ENCODE data around the gene MAPK12. TPM values are rescaled to one million over a fixed set of nuclear protein-coding genes. Genes with fewer than 3 reads are reported as not detected.

MAPK12 gene
- total and polyA plus RNA-seq, 2 of the 8 experiments (the other 6 are each of a cell fraction or from before 2014, with no cell fraction given): 17.3 to 20.3 TPM

DNA sequence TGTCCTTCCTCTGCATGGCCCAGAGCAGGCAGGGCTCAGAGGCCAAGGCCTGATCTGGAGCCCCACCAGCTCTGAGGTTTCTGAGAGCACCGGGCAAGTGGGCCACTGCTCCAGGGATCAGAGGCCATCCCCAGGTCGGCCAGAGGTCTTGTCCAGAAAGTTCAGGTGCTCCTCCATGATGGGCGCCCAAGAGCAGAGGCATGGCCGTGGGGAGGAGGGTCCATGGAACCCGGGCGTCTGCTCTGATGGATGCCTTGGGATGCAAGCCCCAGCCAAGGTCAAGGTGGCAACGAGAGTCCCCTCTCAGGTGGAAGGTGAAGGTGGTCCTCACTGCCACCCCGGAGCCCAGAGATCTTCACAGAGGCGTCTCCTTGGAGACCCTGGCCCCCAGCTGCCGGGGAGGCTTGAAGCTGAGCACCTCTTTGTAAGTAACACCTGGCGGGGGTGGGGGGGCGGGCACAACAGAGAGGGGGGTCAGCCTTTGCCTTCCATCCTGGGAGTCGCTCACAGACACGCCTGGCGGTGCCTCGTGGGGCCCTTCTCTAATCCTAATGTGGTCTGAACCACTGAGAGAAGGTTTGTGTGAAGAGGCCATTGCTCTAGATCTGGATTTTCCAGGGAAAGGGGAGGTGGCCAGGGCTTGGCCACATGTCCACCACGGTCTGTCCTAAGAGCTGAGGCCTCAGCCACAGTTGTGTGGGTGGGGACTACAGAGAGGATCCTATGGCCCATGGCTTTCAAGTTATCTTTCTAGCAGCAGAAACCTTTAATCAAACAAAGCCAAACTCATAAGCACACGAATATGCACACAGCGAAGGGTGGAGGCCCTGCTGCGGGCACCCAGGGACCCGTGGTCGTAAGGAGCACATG is 8.2 kb downstream of the MAPK12 start:
- WGBS, 2 experiments (ENCODE audit: extremely low coverage in 1 of 2, insufficient coverage in 1 of 2, insufficient read length in 1 of 2, insufficient replicate concordance in 2 of 2, low coverage in 1 of 2, low lambda C conversion rate in 2 of 2, missing lambda C conversion rate in 1 of 2): 88% methylated on average over 19 of the region's 22 CpGs; no CpG with 5 or more reads in 1 of the 2 experiments
- Histone ChIP-seq H2AK5ac (ENCODE audit: low read depth, low read length) (no peak overlapping the region), H3K9me3 (ENCODE audit: insufficient read depth in 2 of 2, low read depth in 1 of 2, low read length in 1 of 2) (no peaks in the 10 kb centered on the region), H2BK12ac (ENCODE audit: low read depth, low read length) (no peak overlapping the region), H3K4me1 (replicated peaks in 1 of 4; ENCODE audit: control insufficient read depth in 3 of 4, insufficient read depth in 4 of 4, low read length in 3 of 4) (peaks cover 0 to 10% (median 6%) of the 10 kb centered on the region in 4 experiments; a peak in 6 of 7 replicates), H4K5ac (ENCODE audit: insufficient read length, low read depth, low read length) (no peak overlapping the region), H4K20me1 (replicated peaks in 1 of 2; ENCODE audit: control insufficient read depth in 1 of 2, insufficient read depth in 2 of 2, low read length in 2 of 2) (peaks cover 0 to 9% of the 10 kb centered on the region in 2 experiments), H2BK15ac (ENCODE audit: low read length) (no peak overlapping the region), H3K56ac (replicated peaks; ENCODE audit: insufficient read length, low read depth, low read length) (no peak overlapping the region), H3K36me3 (ENCODE audit: control insufficient read depth in 2 of 4, insufficient read depth in 4 of 4, low read length in 3 of 4) (no peaks in the 10 kb centered on the region), H3K23ac (ENCODE audit: insufficient read length) (no peak overlapping the region), H3K14ac (ENCODE audit: insufficient read length) (no peak overlapping the region), H3K27ac (ENCODE audit: low read depth, low read length) (no peak overlapping the region), H3K18ac (ENCODE audit: extremely low read depth, low read length) (no peak overlapping the region), H3K4me2 (ENCODE audit: insufficient read depth in 1 of 2, low read depth in 2 of 2, low read length in 2 of 2) (no peak overlapping the region), H3K9ac (replicated peaks in 1 of 4; ENCODE audit: extremely low read depth in 1 of 4, low read depth in 3 of 4, low read length in 3 of 4) (no peak overlapping the region), H3K23me2 (ENCODE audit: low read depth, low read length) (peaks cover 12% of the 10 kb centered on the region), H3K27me3 (replicated peaks in 1 of 4; ENCODE audit: control insufficient read depth in 3 of 4, extremely low read depth in 1 of 4, insufficient read depth in 3 of 4, low read length in 3 of 4) (no peaks in the 10 kb centered on the region), H3K79me2 (ENCODE audit: control insufficient read depth in 1 of 2, insufficient read depth in 2 of 2, low read length in 2 of 2) (no peaks in the 10 kb centered on the region), H3K79me1 (ENCODE audit: low read depth, low read length) (0 out of 2 replicates have a peak, but pooled peaks cover 3% of the 10 kb centered on the region), H4K91ac (replicated peaks; ENCODE audit: insufficient read length, low read length) (no peak overlapping the region), H3K4me3 (ENCODE audit: extremely low read depth in 1 of 4, insufficient read depth in 2 of 4, low read depth in 3 of 4, low read length in 4 of 4) (no peak overlapping the region), H4K8ac (ENCODE audit: extremely low read depth, insufficient read depth, low read length) (no peak overlapping the region), H2BK20ac (ENCODE audit: low read length) (no peak overlapping the region), H3K4ac (replicated peaks; ENCODE audit: insufficient read length, low read depth, low read length) (no peak overlapping the region), H2BK120ac (replicated peaks; ENCODE audit: low read depth, low read length) (no peak overlapping the region), H2BK5ac (ENCODE audit: low read depth, low read length) (no peak overlapping the region), H2AFZ (ENCODE audit: low read length) (no peak overlapping the region)
- POLR2A ChIA-PET (ENCODE audit: partially characterized antibody): interaction anchor here (0.7 to 1.9 kb wide), 4 partner anchors 8 to 88 kb away, joined by 3 to 6 read pairs (median 4); partner anchors contain the start of gene MAPK12
- TF ChIP-seq, protein P1, sequence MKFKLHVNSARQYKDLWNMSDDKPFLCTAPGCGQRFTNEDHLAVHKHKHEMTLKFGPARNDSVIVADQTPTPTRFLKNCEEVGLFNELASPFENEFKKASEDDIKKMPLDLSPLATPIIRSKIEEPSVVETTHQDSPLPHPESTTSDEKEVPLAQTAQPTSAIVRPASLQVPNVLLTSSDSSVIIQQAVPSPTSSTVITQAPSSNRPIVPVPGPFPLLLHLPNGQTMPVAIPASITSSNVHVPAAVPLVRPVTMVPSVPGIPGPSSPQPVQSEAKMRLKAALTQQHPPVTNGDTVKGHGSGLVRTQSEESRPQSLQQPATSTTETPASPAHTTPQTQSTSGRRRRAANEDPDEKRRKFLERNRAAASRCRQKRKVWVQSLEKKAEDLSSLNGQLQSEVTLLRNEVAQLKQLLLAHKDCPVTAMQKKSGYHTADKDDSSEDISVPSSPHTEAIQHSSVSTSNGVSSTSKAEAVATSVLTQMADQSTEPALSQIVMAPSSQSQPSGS (IDR thresholded peaks at IDR 0.05; ENCODE audit: low read length): no peak
- TF ChIP-seq RFX5 (IDR thresholded peaks at IDR 0.05; ENCODE audit: borderline replicate concordance, low read depth, low read length) (no peak), BCL11A (IDR thresholded peaks at IDR 0.05; ENCODE audit: low read depth in 2 of 2, low read length in 2 of 2) (no peak), TCF12 (IDR thresholded peaks at IDR 0.05; ENCODE audit: low read depth, low read length) (no peak), CREB1 (IDR thresholded peaks at IDR 0.05) (no peak), SIRT6 (IDR thresholded peaks at IDR 0.05; ENCODE audit: low read length) (no peak)
- TF ChIP-seq, protein P2, sequence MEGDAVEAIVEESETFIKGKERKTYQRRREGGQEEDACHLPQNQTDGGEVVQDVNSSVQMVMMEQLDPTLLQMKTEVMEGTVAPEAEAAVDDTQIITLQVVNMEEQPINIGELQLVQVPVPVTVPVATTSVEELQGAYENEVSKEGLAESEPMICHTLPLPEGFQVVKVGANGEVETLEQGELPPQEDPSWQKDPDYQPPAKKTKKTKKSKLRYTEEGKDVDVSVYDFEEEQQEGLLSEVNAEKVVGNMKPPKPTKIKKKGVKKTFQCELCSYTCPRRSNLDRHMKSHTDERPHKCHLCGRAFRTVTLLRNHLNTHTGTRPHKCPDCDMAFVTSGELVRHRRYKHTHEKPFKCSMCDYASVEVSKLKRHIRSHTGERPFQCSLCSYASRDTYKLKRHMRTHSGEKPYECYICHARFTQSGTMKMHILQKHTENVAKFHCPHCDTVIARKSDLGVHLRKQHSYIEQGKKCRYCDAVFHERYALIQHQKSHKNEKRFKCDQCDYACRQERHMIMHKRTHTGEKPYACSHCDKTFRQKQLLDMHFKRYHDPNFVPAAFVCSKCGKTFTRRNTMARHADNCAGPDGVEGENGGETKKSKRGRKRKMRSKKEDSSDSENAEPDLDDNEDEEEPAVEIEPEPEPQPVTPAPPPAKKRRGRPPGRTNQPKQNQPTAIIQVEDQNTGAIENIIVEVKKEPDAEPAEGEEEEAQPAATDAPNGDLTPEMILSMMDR (IDR thresholded peaks at IDR 0.05; ENCODE audit: control extremely low read depth in 1 of 3, insufficient read depth in 1 of 3, low read depth in 1 of 3, low read length in 3 of 3): no peak
- DNase-seq (ENCODE audit: low read depth in 1 of 2, low spot score in 2 of 2): no peak
- CTCF ChIA-PET (ENCODE audit: partially characterized antibody): interaction anchor here (0.7 to 3.7 kb wide), 28 partner anchors 7 to 301 kb away, joined by 3 to 30 read pairs (median 4); partner anchors contain the start of genes MAPK12 and SCO2
- no peak for FAIRE-seq

All from H1 (cell line).